CD14-positive monocyte (primary cell): ENCODE results near the gene USP49. TPM values are rescaled to one million over a fixed set of nuclear protein-coding genes. Genes with fewer than 3 reads are reported as not detected.

Source experiments
- DNase-seq, 3 donors: peaks; one replicate each; pipeline ENCODE4 v3.0.0-alpha.2; 2011 to 2022
- H2AFZ ChIP-seq: 2 replicates; pipeline ENCODE4 v1.6.0; 2012; ENCODE audit warnings: mild to moderate bottlenecking, low read depth, low read length, inconsistent platforms; ENCODE audit not compliant: insufficient read depth, poor library complexity, severe bottlenecking
- H3K27ac ChIP-seq, 2 donors: 1 replicate in 1 of 2; 2 replicates in 1 of 2; pipeline ENCODE4 v1.5.1; 2012 to 2013; ENCODE audit warnings: low read length in 2 of 2, control low read depth in 1 of 2, inconsistent platforms in 1 of 2, low read depth in 1 of 2, mild to moderate bottlenecking in 1 of 2
- H3K27me3 ChIP-seq, 2 donors: one replicate each; pipeline versions ENCODE4 v1.6.0 to v1.6.1; 2011 to 2013; ENCODE audit warnings: low read length in 2 of 2; ENCODE audit not compliant: control insufficient read depth in 2 of 2, insufficient read depth in 2 of 2
- H3K36me3 ChIP-seq, 2 donors: replicated peaks in 1 of 2; 1 replicate in 1 of 2; 2 replicates in 1 of 2; pipeline versions ENCODE4 v1.5.1 to v1.6.1; 2012 to 2013; ENCODE audit warnings: low read length in 2 of 2, control low read depth in 1 of 2, inconsistent platforms in 1 of 2, mild to moderate bottlenecking in 1 of 2; ENCODE audit not compliant: insufficient read depth in 2 of 2, control insufficient read depth in 1 of 2
- H3K4me1 ChIP-seq, 2 donors: 1 replicate in 1 of 2; 2 replicates in 1 of 2; pipeline versions ENCODE4 v1.5.1 to v1.6.1; 2012 to 2013; ENCODE audit warnings: low read length in 2 of 2, control low read depth in 1 of 2, inconsistent platforms in 1 of 2, mild to moderate bottlenecking in 1 of 2, moderate library complexity in 1 of 2; ENCODE audit not compliant: insufficient read depth in 2 of 2, control insufficient read depth in 1 of 2
- H3K4me2 ChIP-seq: replicated peaks from 2 replicates; pipeline ENCODE3; 2012; ENCODE audit warnings: low read length, moderate library complexity, mild to moderate bottlenecking; ENCODE audit not compliant: poor library complexity, severe bottlenecking; ENCODE audit errors: extremely low read depth
- H3K4me3 ChIP-seq, 3 experiments: fragments of 200-600 bp in 1 of 3; sonication (generic) in 1 of 3; replicated peaks in 1 of 3; 1 replicate in 2 of 3; 2 replicates in 1 of 3; pipeline ENCODE4 v1.5.1; 2011 to 2013; ENCODE audit warnings: low read length in 3 of 3, mild to moderate bottlenecking in 3 of 3, control low read depth in 2 of 3, low read depth in 2 of 3, inconsistent platforms in 1 of 3, moderate library complexity in 1 of 3
- H3K79me2 ChIP-seq: 2 replicates; pipeline ENCODE4 v1.6.0; 2012; ENCODE audit warnings: mild to moderate bottlenecking, control low read depth, inconsistent platforms, low read length, moderate library complexity; ENCODE audit not compliant: insufficient read depth
- H3K9ac ChIP-seq: 2 replicates; pipeline ENCODE4 v1.6.0; 2017; ENCODE audit warnings: low read length, mild to moderate bottlenecking; ENCODE audit not compliant: insufficient read depth, poor library complexity, severe bottlenecking
- H3K9me3 ChIP-seq, 2 donors: replicated peaks in 1 of 2; 1 replicate in 1 of 2; 2 replicates in 1 of 2; pipeline versions ENCODE4 v1.5.1 to v1.6.1; 2012 to 2013; ENCODE audit warnings: low read length in 2 of 2, control low read depth in 1 of 2; ENCODE audit not compliant: control insufficient read depth in 1 of 2, insufficient read depth in 1 of 2
- H4K20me1 ChIP-seq: 2 replicates; pipeline ENCODE4 v1.6.0; 2012; ENCODE audit warnings: mild to moderate bottlenecking, low read length, control low read depth, moderate library complexity; ENCODE audit not compliant: insufficient read depth
- H3K27ac Mint-ChIP-seq, 7 donors: one replicate each; pipeline ENCODE4 v1.8.0; 2020; ENCODE audit warnings: mild to moderate bottlenecking in 7 of 7, mixed read lengths in 7 of 7, moderate library complexity in 6 of 7, inconsistent platforms in 2 of 7
- H3K27me3 Mint-ChIP-seq, 3 donors: one replicate each; pipeline ENCODE4 v1.8.0; 2021 to 2022; ENCODE audit warnings: low read depth in 3 of 3, mild to moderate bottlenecking in 3 of 3, mixed read lengths in 3 of 3, moderate library complexity in 3 of 3, inconsistent platforms in 1 of 3
- H3K36me3 Mint-ChIP-seq, 2 donors: one replicate each; pipeline ENCODE4 v1.8.0; 2020; ENCODE audit warnings: mixed read lengths in 2 of 2, inconsistent platforms in 1 of 2, mild to moderate bottlenecking in 1 of 2
- H3K4me1 Mint-ChIP-seq: one replicate; pipeline ENCODE4 v1.8.0; 2020; ENCODE audit warnings: mild to moderate bottlenecking, mixed read lengths
- H3K4me3 Mint-ChIP-seq, 2 donors: one replicate each; pipeline ENCODE4 v1.8.0; 2020; ENCODE audit warnings: mild to moderate bottlenecking in 2 of 2, mixed read lengths in 2 of 2, moderate library complexity in 1 of 2
- H3K9me3 Mint-ChIP-seq, 7 donors: one replicate each; pipeline ENCODE4 v1.8.0; 2020 to 2022; ENCODE audit warnings: mixed read lengths in 7 of 7, mild to moderate bottlenecking in 6 of 7, moderate library complexity in 6 of 7, inconsistent platforms in 2 of 7
- WGBS: methylation state at CpG from one replicate; pipeline ENCODE4 v1.1.5; 2013; ENCODE audit warnings: missing lambda C conversion rate; ENCODE audit not compliant: insufficient coverage; 5-methylcytosine and 5-hydroxymethylcytosine counted together
- intact Hi-C, 2 donors: fragments of 100-400 bp; cut with micrococcal nuclease; formaldehyde crosslinking; loops; one replicate each; pipeline versions ENCODE4 v1.15.0 to v1.15.1; 2023
- polyA plus RNA-seq, 3 donors: library from polyadenylated mRNA; depleted of rRNA in 1 of 3; unstranded in 2 of 3; stranded (reverse) in 1 of 3; fragments of 300-500 nt in 2 of 3; fragments of >200 nt in 1 of 3; fragmentation: Illumina TruSeq in 2 of 3; gene quantifications; 1 replicate in 2 of 3; 2 replicates in 1 of 3; pipeline ENCODE4 v1.2.3, GENCODE V29; 2012 to 2021
- TF ChIP-seq, protein P1 (sequence below): fragments of 200-600 bp; IDR thresholded peaks from one replicate; pipeline ENCODE4 v1.8.0; 2022; ENCODE audit warnings: antibody characterized with exemption, mild to moderate bottlenecking

Gene USP49
- polyA plus RNA-seq, 3 donors = 0.08 to 4.8 (median 0.37) TPM

DNA sequence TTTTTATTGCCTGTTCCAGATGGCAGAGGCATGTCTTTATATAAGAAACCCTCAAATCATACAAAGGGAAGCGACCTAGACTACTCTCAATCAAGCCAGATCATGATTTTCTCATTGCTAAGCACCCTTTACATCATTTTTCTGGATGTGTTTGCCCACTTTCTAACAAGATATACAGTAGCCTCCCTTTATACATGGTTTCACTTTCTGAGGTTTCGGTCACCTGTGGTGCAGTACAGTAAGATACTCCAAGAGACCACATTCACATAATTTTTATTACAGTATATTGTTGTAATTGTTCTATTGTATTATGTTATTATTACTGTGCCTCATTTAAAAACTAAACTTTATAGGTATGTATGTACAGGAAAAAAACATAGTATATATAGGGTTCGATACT lies 84.1 kb downstream of the USP49 start:
- WGBS = 100% methylated on average over 1 of the region's 3 CpGs
- no peak overlapping the region for H3K4me3 Mint-ChIP-seq
- intact Hi-C loops = no loop called here

DNA sequence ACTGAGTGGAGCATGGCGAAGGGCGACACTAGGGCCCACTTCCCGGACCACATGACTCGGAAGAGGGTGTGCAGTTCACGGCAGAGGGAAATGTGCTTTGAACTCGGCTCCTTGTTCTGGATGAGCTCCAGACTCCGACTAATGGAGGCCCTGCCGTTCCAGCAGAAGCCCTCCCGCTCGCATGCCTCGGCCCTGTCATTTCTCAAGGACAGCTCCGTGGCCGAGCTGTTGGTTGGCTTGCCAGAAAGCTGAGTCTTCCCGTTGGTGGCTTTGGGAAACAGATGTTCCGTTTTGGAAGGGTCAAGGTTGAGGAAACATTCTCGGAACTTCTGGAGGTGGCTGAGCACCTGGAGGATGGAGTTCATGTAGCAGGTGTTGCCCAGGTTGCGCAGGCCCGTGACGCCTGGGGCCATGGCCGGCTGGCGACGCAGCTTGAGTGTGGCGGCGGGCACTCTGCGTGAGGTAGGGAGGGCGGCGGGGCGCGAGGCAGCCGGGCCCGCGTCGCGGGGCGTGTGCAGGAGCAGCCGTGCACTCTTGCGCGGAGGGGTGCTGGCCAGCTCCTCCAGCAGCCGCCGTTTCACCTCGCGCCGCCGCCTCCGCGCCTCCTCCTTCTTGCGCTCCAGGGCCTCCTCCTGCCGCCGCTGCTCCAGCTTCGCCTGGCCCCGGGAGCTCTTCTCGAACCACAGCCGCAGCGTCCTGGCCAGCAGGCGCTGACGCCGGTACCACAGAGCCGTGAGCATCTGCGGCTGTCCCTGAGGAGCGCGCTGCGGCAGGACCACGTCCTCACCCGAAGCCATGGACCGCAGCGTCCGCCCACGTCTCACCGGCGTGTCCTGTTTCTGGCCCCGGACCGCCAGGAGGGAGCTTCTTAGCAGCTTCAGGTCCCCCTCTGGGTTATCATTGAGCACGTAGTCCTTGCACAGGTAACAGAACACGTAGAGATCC lies 89.1 kb downstream of the USP49 start:
- no peaks in the 10 kb centered on the region for H3K4me1 ChIP-seq
- H4K20me1 ChIP-seq = no peaks in the 10 kb centered on the region
- WGBS = 98% methylated on average over 74 of the region's 74 CpGs
- TF ChIP-seq, protein P1, sequence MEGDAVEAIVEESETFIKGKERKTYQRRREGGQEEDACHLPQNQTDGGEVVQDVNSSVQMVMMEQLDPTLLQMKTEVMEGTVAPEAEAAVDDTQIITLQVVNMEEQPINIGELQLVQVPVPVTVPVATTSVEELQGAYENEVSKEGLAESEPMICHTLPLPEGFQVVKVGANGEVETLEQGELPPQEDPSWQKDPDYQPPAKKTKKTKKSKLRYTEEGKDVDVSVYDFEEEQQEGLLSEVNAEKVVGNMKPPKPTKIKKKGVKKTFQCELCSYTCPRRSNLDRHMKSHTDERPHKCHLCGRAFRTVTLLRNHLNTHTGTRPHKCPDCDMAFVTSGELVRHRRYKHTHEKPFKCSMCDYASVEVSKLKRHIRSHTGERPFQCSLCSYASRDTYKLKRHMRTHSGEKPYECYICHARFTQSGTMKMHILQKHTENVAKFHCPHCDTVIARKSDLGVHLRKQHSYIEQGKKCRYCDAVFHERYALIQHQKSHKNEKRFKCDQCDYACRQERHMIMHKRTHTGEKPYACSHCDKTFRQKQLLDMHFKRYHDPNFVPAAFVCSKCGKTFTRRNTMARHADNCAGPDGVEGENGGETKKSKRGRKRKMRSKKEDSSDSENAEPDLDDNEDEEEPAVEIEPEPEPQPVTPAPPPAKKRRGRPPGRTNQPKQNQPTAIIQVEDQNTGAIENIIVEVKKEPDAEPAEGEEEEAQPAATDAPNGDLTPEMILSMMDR = no peak
- Mint-ChIP-seq H3K9me3 (peaks cover 0 to 8% (median 0%) of the 10 kb centered on the region in 7 donors), H3K27ac (no peak overlapping the region), H3K4me1 (no peaks in the 10 kb centered on the region), H3K27me3 (no peaks in the 10 kb centered on the region), H3K4me3 (no peak overlapping the region), H3K36me3 (peaks cover 17 to 18% of the 10 kb centered on the region in 2 donors)
- no peak for DNase-seq
- H3K79me2 ChIP-seq = no peaks in the 10 kb centered on the region
- H3K9me3 ChIP-seq = no peaks in the 10 kb centered on the region
- no peaks in the 10 kb centered on the region for H3K27me3 ChIP-seq
- no peak overlapping the region for H3K9ac ChIP-seq
- peaks cover 6 to 23% of the 10 kb centered on the region in 2 donors for H3K36me3 ChIP-seq
- no peak overlapping the region for H2AFZ ChIP-seq
- no peak overlapping the region for H3K4me3 ChIP-seq
- H3K4me2 ChIP-seq = no peak overlapping the region
- intact Hi-C loops = no loop called here
- no peak overlapping the region for H3K27ac ChIP-seq

More for the DNA sequence above, 84.1 kb downstream of the USP49 start:
- Mint-ChIP-seq H3K9me3 (peaks cover 0 to 7% (median 0%) of the 10 kb centered on the region in 7 donors), H3K36me3 (peaks cover 2 to 9% of the 10 kb centered on the region in 2 donors), H3K27ac (no peak overlapping the region), H3K4me1 (peaks cover 1% of the 10 kb centered on the region), H3K27me3 (no peaks in the 10 kb centered on the region)
- DNase-seq = no peak
- Histone ChIP-seq H3K9me3 (no peaks in the 10 kb centered on the region), H2AFZ (no peak overlapping the region), H3K4me3 (no peak overlapping the region), H3K4me1 (no peaks in the 10 kb centered on the region), H3K79me2 (no peaks in the 10 kb centered on the region), H3K4me2 (no peak overlapping the region), H3K27me3 (no peaks in the 10 kb centered on the region), H3K36me3 (peaks cover 2 to 6% of the 10 kb centered on the region in 2 donors), H4K20me1 (no peaks in the 10 kb centered on the region), H3K27ac (no peak overlapping the region), H3K9ac (no peak overlapping the region)
- TF ChIP-seq, protein P1 = no peak
